ENCODE data around the gene JUN.

Gene JUN

GRCh38 chr1:58746757-58747156 is 37.1 kb downstream of the JUN start:
- Histone ChIP-seq H3K9ac (no peak overlapping the region), H3K36me3 (ENCODE audit: insufficient read depth) (no peaks in the 10 kb centered on the region), H4K20me1 (ENCODE audit: insufficient read depth) (no peaks in the 10 kb centered on the region), H2AFZ (ENCODE audit: low read depth) (no peak overlapping the region), H3K27ac (no peak overlapping the region), H3K4me2 (no peak overlapping the region), H3K79me2 (ENCODE audit: insufficient read depth, low read depth) (no peaks in the 10 kb centered on the region), H3K27me3 (ENCODE audit: insufficient read depth, low read depth) (no peaks in the 10 kb centered on the region), H3K4me3 (IDR thresholded peaks at IDR 0.05; ENCODE audit: insufficient read depth, low read depth, low read length) (no peak overlapping the region), H3K4me1 (ENCODE audit: low read depth, poor library complexity, severe bottlenecking) (no peaks in the 10 kb centered on the region)
- TF ChIP-seq CTCF (conservative IDR thresholded peaks at IDR 0.05; ENCODE audit: low read depth, low read length): no peak

GRCh38 chr1:58746182-58746581 is 37.7 kb downstream of the JUN start:
- no peaks in the 10 kb centered on the region for H4K20me1 ChIP-seq (ENCODE audit: insufficient read depth)
- no peaks in the 10 kb centered on the region for H3K79me2 ChIP-seq (ENCODE audit: insufficient read depth, low read depth)
- no peaks in the 10 kb centered on the region for H3K27me3 ChIP-seq (ENCODE audit: insufficient read depth, low read depth)
- H3K4me2 ChIP-seq: no peak overlapping the region
- no peaks in the 10 kb centered on the region for H3K36me3 ChIP-seq (ENCODE audit: insufficient read depth)
- no peak overlapping the region for H3K27ac ChIP-seq
- no peaks in the 10 kb centered on the region for H3K4me1 ChIP-seq (ENCODE audit: low read depth, poor library complexity, severe bottlenecking)
- no peak overlapping the region for H2AFZ ChIP-seq (ENCODE audit: low read depth)
- H3K4me3 ChIP-seq (IDR thresholded peaks at IDR 0.05; ENCODE audit: insufficient read depth, low read depth, low read length): no peak overlapping the region
- TF ChIP-seq CTCF (conservative IDR thresholded peaks at IDR 0.05; ENCODE audit: low read depth, low read length): no peak
- H3K9ac ChIP-seq: no peak overlapping the region

- no peak overlapping the region for H2AFZ ChIP-seq (ENCODE audit: low read depth)
- H3K79me2 ChIP-seq (ENCODE audit: insufficient read depth, low read depth): no peaks in the 10 kb centered on the region
- no peak overlapping the region for H3K27ac ChIP-seq
- no peak overlapping the region for H3K4me3 ChIP-seq (IDR thresholded peaks at IDR 0.05; ENCODE audit: insufficient read depth, low read depth, low read length)
- H3K4me2 ChIP-seq: no peak overlapping the region
- H4K20me1 ChIP-seq (ENCODE audit: insufficient read depth): no peaks in the 10 kb centered on the region
- H3K36me3 ChIP-seq (ENCODE audit: insufficient read depth): no peaks in the 10 kb centered on the region
- H3K27me3 ChIP-seq (ENCODE audit: insufficient read depth, low read depth): no peaks in the 10 kb centered on the region
- TF ChIP-seq CTCF (conservative IDR thresholded peaks at IDR 0.05; ENCODE audit: low read depth, low read length): no peak
- no peak overlapping the region for H3K9ac ChIP-seq
- H3K4me1 ChIP-seq (ENCODE audit: low read depth, poor library complexity, severe bottlenecking): no peaks in the 10 kb centered on the region
Measured at GRCh38 chr1:58745666-58746065, 38.2 kb downstream of the JUN start.

- Histone ChIP-seq H3K27me3 (ENCODE audit: insufficient read depth, low read depth) (no peaks in the 10 kb centered on the region), H3K79me2 (ENCODE audit: insufficient read depth, low read depth) (no peaks in the 10 kb centered on the region), H3K9ac (no peak overlapping the region), H3K4me2 (no peak overlapping the region), H3K4me3 (IDR thresholded peaks at IDR 0.05; ENCODE audit: insufficient read depth, low read depth, low read length) (no peak overlapping the region), H3K36me3 (ENCODE audit: insufficient read depth) (no peaks in the 10 kb centered on the region), H2AFZ (ENCODE audit: low read depth) (no peak overlapping the region), H3K4me1 (ENCODE audit: low read depth, poor library complexity, severe bottlenecking) (no peaks in the 10 kb centered on the region), H4K20me1 (ENCODE audit: insufficient read depth) (no peaks in the 10 kb centered on the region), H3K27ac (no peak overlapping the region)
- no peak for TF ChIP-seq CTCF (conservative IDR thresholded peaks at IDR 0.05; ENCODE audit: low read depth, low read length)
Measured at GRCh38 chr1:58745117-58745516, 38.7 kb downstream of the JUN start.

Measured in KMS-11 (cell line).